H1 (cell line): Measurements from ENCODE around the gene RAB7B. TPM values are rescaled to one million over a fixed set of nuclear protein-coding genes. Genes with fewer than 3 reads are reported as not detected.

ENCODE experiments used
- CTCF ChIA-PET: fragments of 300-600 bp; sonication (Branson Sonifier 250); formaldehyde crosslinking; loops from one replicate; lab custom pipeline; 2021; ENCODE audit not compliant: partially characterized antibody; lab: Charles Lee
- POLR2A ChIA-PET: fragments of 300-600 bp; sonication (Branson Sonifier 250); formaldehyde crosslinking; loops from one replicate; lab custom pipeline; 2021; ENCODE audit warnings: inconsistent platforms; ENCODE audit not compliant: partially characterized antibody; lab: Charles Lee
- DNase-seq, 2 experiments: peaks; one replicate each; pipeline versions ENCODE4 v3.0.0 to v3.0.0-alpha.2; 2010 to 2022; ENCODE audit warnings: low spot score in 2 of 2, low read depth in 1 of 2, mixed read lengths in 1 of 2
- FAIRE-seq: peaks from 2 replicates; lab custom pipeline; 2011; peaks lifted over from hg19 to GRCh38; lab: Jason Lieb, UNC
- H2AFZ ChIP-seq: 2 replicates; pipeline ENCODE4 v1.8.1; 2012; ENCODE audit warnings: low read length, inconsistent platforms
- H2AK5ac ChIP-seq: 2 replicates; pipeline ENCODE4 v1.6.1; 2013; ENCODE audit warnings: low read depth, low read length
- H2BK120ac ChIP-seq: replicated peaks from 2 replicates; pipeline ENCODE3; 2013; ENCODE audit warnings: low read depth, low read length, inconsistent platforms
- H2BK12ac ChIP-seq: 2 replicates; pipeline ENCODE4 v1.6.1; 2013; ENCODE audit warnings: low read depth, low read length
- H2BK15ac ChIP-seq: 2 replicates; pipeline ENCODE4 v1.6.1; 2013; ENCODE audit warnings: low read length
- H2BK20ac ChIP-seq: 2 replicates; pipeline ENCODE4 v1.6.1; 2013; ENCODE audit warnings: low read length
- H2BK5ac ChIP-seq: 2 replicates; pipeline ENCODE4 v1.6.1; 2013; ENCODE audit warnings: low read depth, low read length
- H3K14ac ChIP-seq: 2 replicates; pipeline ENCODE4 v1.6.1; 2013; ENCODE audit warnings: inconsistent platforms; ENCODE audit not compliant: insufficient read length
- H3K18ac ChIP-seq: 2 replicates; pipeline ENCODE4 v1.6.1; 2013; ENCODE audit warnings: low read length; ENCODE audit errors: extremely low read depth
- H3K23ac ChIP-seq: 2 replicates; pipeline ENCODE4 v1.6.1; 2013; ENCODE audit warnings: inconsistent platforms; ENCODE audit not compliant: insufficient read length
- H3K23me2 ChIP-seq: 2 replicates; pipeline ENCODE4 v1.6.1; 2013; ENCODE audit warnings: low read depth, low read length
- H3K27ac ChIP-seq: 2 replicates; pipeline ENCODE4 v1.6.1; 2011; ENCODE audit warnings: low read depth, low read length, inconsistent platforms
- H3K27me3 ChIP-seq, 4 experiments: replicated peaks in 1 of 4; 1 replicate in 1 of 4; 2 replicates in 3 of 4; pipeline versions ENCODE4 v1.6.1 to v1.8.1; 2011 to 2013; ENCODE audit warnings: low read length in 3 of 4, mild to moderate bottlenecking in 3 of 4, inconsistent platforms in 2 of 4, mixed read lengths in 2 of 4, moderate library complexity in 1 of 4; ENCODE audit not compliant: control insufficient read depth in 3 of 4, insufficient read depth in 3 of 4; ENCODE audit errors: extremely low read depth in 1 of 4
- H3K36me3 ChIP-seq, 4 experiments: 2 replicates each; pipeline versions ENCODE4 v1.6.1 to v1.8.1; 2011 to 2013; ENCODE audit warnings: mild to moderate bottlenecking in 4 of 4, low read length in 3 of 4, moderate library complexity in 2 of 4, control low read depth in 1 of 4, inconsistent platforms in 1 of 4; ENCODE audit not compliant: insufficient read depth in 4 of 4, control insufficient read depth in 2 of 4
- H3K4ac ChIP-seq: replicated peaks from 2 replicates; pipeline ENCODE3; 2013; ENCODE audit warnings: low read length, low read depth, mixed read lengths, inconsistent platforms; ENCODE audit not compliant: insufficient read length
- H3K4me1 ChIP-seq, 4 experiments: replicated peaks in 1 of 4; 1 replicate in 1 of 4; 2 replicates in 3 of 4; pipeline versions ENCODE4 v1.6.1 to v1.8.1; 2011 to 2013; ENCODE audit warnings: low read length in 3 of 4, inconsistent platforms in 2 of 4, mixed read lengths in 1 of 4; ENCODE audit not compliant: insufficient read depth in 4 of 4, control insufficient read depth in 3 of 4
- H3K4me2 ChIP-seq, 2 experiments: 2 replicates each; pipeline versions ENCODE4 v1.6.1 to v1.8.1; 2011 to 2013; ENCODE audit warnings: low read depth in 2 of 2, low read length in 2 of 2, control low read depth in 1 of 2, inconsistent platforms in 1 of 2, mild to moderate bottlenecking in 1 of 2; ENCODE audit not compliant: insufficient read depth in 1 of 2
- H3K4me3 ChIP-seq, 4 experiments: fragments of 200-600, 300-600 bp in 1 of 4; sonication (generic), shearing (Covaris generic), sonication (Bioruptor Twin) in 1 of 4; 2 replicates each; pipeline versions ENCODE4 v1.5.1 to v1.8.1; 2011 to 2016; ENCODE audit warnings: low read length in 4 of 4, low read depth in 3 of 4, control low read depth in 2 of 4, inconsistent platforms in 2 of 4, mild to moderate bottlenecking in 2 of 4, mixed read lengths in 1 of 4, moderate library complexity in 1 of 4; ENCODE audit not compliant: insufficient read depth in 2 of 4; ENCODE audit errors: extremely low read depth in 1 of 4
- H3K56ac ChIP-seq: replicated peaks from 2 replicates; pipeline ENCODE3; 2013; ENCODE audit warnings: low read depth, mild to moderate bottlenecking, mixed read lengths, low read length, inconsistent platforms; ENCODE audit not compliant: insufficient read length
- H3K79me1 ChIP-seq: 2 replicates; pipeline ENCODE4 v1.6.1; 2013; ENCODE audit warnings: low read depth, low read length, control low read depth
- H3K79me2 ChIP-seq, 2 experiments: 2 replicates each; pipeline versions ENCODE4 v1.6.1 to v1.8.1; 2012 to 2013; ENCODE audit warnings: low read length in 2 of 2, mild to moderate bottlenecking in 2 of 2, inconsistent platforms in 1 of 2; ENCODE audit not compliant: insufficient read depth in 2 of 2, control insufficient read depth in 1 of 2
- H3K9ac ChIP-seq, 4 experiments: replicated peaks in 1 of 4; 1 replicate in 1 of 4; 2 replicates in 3 of 4; pipeline versions ENCODE4 v1.6.1 to v1.8.1; 2011 to 2013; ENCODE audit warnings: low read depth in 3 of 4, low read length in 3 of 4, control low read depth in 2 of 4, mild to moderate bottlenecking in 2 of 4, moderate library complexity in 2 of 4, inconsistent platforms in 1 of 4; ENCODE audit errors: extremely low read depth in 1 of 4
- H3K9me3 ChIP-seq, 2 experiments: 2 replicates each; pipeline versions ENCODE4 v1.6.1 to v1.8.1; 2012 to 2013; ENCODE audit warnings: mild to moderate bottlenecking in 2 of 2, moderate library complexity in 2 of 2, control low read depth in 1 of 2, inconsistent platforms in 1 of 2, low read depth in 1 of 2, low read length in 1 of 2, mixed read lengths in 1 of 2; ENCODE audit not compliant: insufficient read depth in 2 of 2
- H4K20me1 ChIP-seq, 2 experiments: replicated peaks in 1 of 2; 2 replicates each; pipeline versions ENCODE3 to v1.8.1; 2011 to 2013; ENCODE audit warnings: inconsistent platforms in 2 of 2, low read length in 2 of 2, mild to moderate bottlenecking in 1 of 2; ENCODE audit not compliant: insufficient read depth in 2 of 2, control insufficient read depth in 1 of 2
- H4K5ac ChIP-seq: 2 replicates; pipeline ENCODE4 v1.6.1; 2013; ENCODE audit warnings: low read length, low read depth, mixed read lengths, inconsistent platforms; ENCODE audit not compliant: insufficient read length
- H4K8ac ChIP-seq: 2 replicates; pipeline ENCODE4 v1.8.0; 2013; ENCODE audit warnings: mild to moderate bottlenecking, moderate library complexity, low read length, inconsistent platforms; ENCODE audit not compliant: insufficient read depth; ENCODE audit errors: extremely low read depth
- H4K91ac ChIP-seq: replicated peaks from 2 replicates; pipeline ENCODE3; 2013; ENCODE audit warnings: low read length, mixed read lengths, inconsistent platforms; ENCODE audit not compliant: insufficient read length
- BACH1 ChIP-seq: IDR thresholded peaks from 2 replicates; pipeline ENCODE4 v1.6.1; 2012; ENCODE audit warnings: low read length, improper control_type of control experiment
- CTBP2 ChIP-seq: IDR thresholded peaks from 2 replicates; pipeline ENCODE4 v1.7.0; 2011; ENCODE audit warnings: borderline replicate concordance, mild to moderate bottlenecking, moderate library complexity, mixed read lengths, low read length; ENCODE audit not compliant: insufficient read depth, insufficient read length
- FOSL1 ChIP-seq: IDR thresholded peaks from 2 replicates; pipeline ENCODE4 v1.6.1; 2011; ENCODE audit warnings: mild to moderate bottlenecking, low read depth, low read length, moderate library complexity; ENCODE audit not compliant: insufficient read depth
- YY1 ChIP-seq: IDR thresholded peaks from 2 replicates; pipeline ENCODE4 v1.6.1; 2011; ENCODE audit warnings: low read depth, mild to moderate bottlenecking, low read length
- WGBS, 2 experiments: shearing (Covaris generic) in 1 of 2; methylation state at CpG; one replicate each; pipeline versions ENCODE4 v1.1.6 to v1.1.7; 2013 to 2015; ENCODE audit warnings: low lambda C conversion rate in 2 of 2, mixed read lengths in 2 of 2, inconsistent platforms in 1 of 2, low coverage in 1 of 2, missing lambda C conversion rate in 1 of 2; ENCODE audit not compliant: insufficient replicate concordance in 2 of 2, insufficient coverage in 1 of 2, insufficient read length in 1 of 2; ENCODE audit errors: extremely low coverage in 1 of 2, missing lambda C conversion rate in 1 of 2; 5-methylcytosine and 5-hydroxymethylcytosine counted together
- polyA plus RNA-seq, 7 experiments: library from polyadenylated mRNA; depleted of rRNA in 3 of 7; stranded (reverse) in 5 of 7; unstranded in 2 of 7; fragments of >200 nt in 5 of 7; fragments of 200-250 nt in 2 of 7; gene quantifications; 1 replicate in 5 of 7; 2 replicates in 1 of 7; 4 replicates in 1 of 7; pipeline versions ENCODE4 v1.2.1 to v1.2.3, GENCODE V29; 2011 to 2013; ENCODE audit warnings: missing spikeins in 2 of 7, mixed read lengths in 2 of 7
- total RNA-seq: library from RNA; stranded (reverse); fragmentation: NEBNext Ultra II Directional; extraction: Animal tissue kit (Norgen Biotek cat#: 25700); gene quantifications from 2 replicates; pipeline ENCODE4 v1.2.1, GENCODE V29; 2021
- TF ChIP-seq, protein P1 (sequence below), 3 experiments: IDR thresholded peaks; 1 replicate in 2 of 3; 2 replicates in 1 of 3; pipeline versions ENCODE4 v1.5.1 to v1.6.1; 2011; ENCODE audit warnings: low read length in 3 of 3, mild to moderate bottlenecking in 3 of 3, inconsistent platforms in 2 of 3, low read depth in 1 of 3, moderate library complexity in 1 of 3; ENCODE audit not compliant: insufficient read depth in 1 of 3; ENCODE audit errors: control extremely low read depth in 1 of 3

RAB7B gene
- total and polyA plus RNA-seq, 2 of the 8 experiments (the other 6 are each of a cell fraction or from before 2014, with no cell fraction given), result 0.05 TPM; not detected in 1

DNA sequence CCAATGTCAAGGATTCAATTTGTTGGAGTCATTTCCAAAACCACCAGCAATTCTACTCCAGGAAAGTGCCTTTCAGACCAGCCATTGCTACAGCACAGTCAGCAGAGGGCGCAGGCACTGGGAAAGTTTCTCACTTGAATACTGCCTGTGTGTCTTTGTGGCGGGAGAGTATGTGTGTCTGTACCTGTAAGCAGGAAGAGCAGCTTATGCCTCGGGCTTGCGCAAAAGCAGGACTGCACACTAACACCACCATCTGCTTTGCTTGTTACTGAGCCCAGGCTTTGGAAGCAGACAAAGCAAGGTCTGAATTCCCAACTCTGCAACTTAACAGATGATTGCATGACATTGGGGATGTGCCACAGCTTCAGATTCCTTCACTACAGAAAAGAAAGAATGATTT is 27.5 kb upstream of the RAB7B start:
- Histone ChIP-seq H2BK15ac (no peak overlapping the region), H2AFZ (peak overlapping the region; percentile 98), H3K56ac (no peak overlapping the region), H3K9me3 (no peaks in the 10 kb centered on the region), H3K14ac (no peak overlapping the region), H3K4me2 (peak overlapping the region in 1 of 2 experiments; percentile 4; a peak in 1 of 4 replicates), H3K79me2 (no peaks in the 10 kb centered on the region), H2AK5ac (no peak overlapping the region), H4K20me1 (no peaks in the 10 kb centered on the region), H3K23ac (no peak overlapping the region), H3K4ac (no peak overlapping the region), H3K4me1 (peaks cover 0 to 3% (median 0%) of the 10 kb centered on the region in 4 experiments; a peak in 2 of 7 replicates), H2BK12ac (peak overlapping the region; percentile 45; the same call in 1 of the 2 replicates), H3K23me2 (no peaks in the 10 kb centered on the region), H3K79me1 (no peaks in the 10 kb centered on the region), H3K27ac (no peak overlapping the region), H3K4me3 (no peak overlapping the region), H4K91ac (no peak overlapping the region), H4K5ac (no peak overlapping the region), H2BK120ac (no peak overlapping the region), H3K18ac (0 out of 2 replicates have a peak overlapping the region, but pooled peaks have one; percentile 42), H2BK20ac (no peak overlapping the region), H3K36me3 (no peaks in the 10 kb centered on the region), H3K9ac (no peak overlapping the region), H2BK5ac (no peak overlapping the region), H4K8ac (no peak overlapping the region), H3K27me3 (no peaks in the 10 kb centered on the region)
- POLR2A ChIA-PET, result no interaction called here
- 36% methylated on average over 4 of the region's 4 CpGs; no CpG with 5 or more reads in 1 of the 2 experiments for WGBS, 2 experiments
- CTCF ChIA-PET, result interaction anchor here (0.6 to 7.7 kb wide), 29 partner anchors 8 to 1855 kb away, joined by 3 to 166 read pairs (median 4); no protein-coding TSS in a partner anchor
- FAIRE-seq (no peak), DNase-seq (peak in 1 of 2 experiments; percentile 70)
- TF ChIP-seq FOSL1, result no peak
- TF ChIP-seq, protein P1, sequence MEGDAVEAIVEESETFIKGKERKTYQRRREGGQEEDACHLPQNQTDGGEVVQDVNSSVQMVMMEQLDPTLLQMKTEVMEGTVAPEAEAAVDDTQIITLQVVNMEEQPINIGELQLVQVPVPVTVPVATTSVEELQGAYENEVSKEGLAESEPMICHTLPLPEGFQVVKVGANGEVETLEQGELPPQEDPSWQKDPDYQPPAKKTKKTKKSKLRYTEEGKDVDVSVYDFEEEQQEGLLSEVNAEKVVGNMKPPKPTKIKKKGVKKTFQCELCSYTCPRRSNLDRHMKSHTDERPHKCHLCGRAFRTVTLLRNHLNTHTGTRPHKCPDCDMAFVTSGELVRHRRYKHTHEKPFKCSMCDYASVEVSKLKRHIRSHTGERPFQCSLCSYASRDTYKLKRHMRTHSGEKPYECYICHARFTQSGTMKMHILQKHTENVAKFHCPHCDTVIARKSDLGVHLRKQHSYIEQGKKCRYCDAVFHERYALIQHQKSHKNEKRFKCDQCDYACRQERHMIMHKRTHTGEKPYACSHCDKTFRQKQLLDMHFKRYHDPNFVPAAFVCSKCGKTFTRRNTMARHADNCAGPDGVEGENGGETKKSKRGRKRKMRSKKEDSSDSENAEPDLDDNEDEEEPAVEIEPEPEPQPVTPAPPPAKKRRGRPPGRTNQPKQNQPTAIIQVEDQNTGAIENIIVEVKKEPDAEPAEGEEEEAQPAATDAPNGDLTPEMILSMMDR (IDR thresholded peaks at IDR 0.05; ENCODE audit: control extremely low read depth in 1 of 3, insufficient read depth in 1 of 3, low read depth in 1 of 3, low read length in 3 of 3), result peak; percentile 76 to 99 (median 94)
- TF ChIP-seq YY1, result peak; percentile 86
- TF ChIP-seq CTBP2, result no peak
- TF ChIP-seq BACH1, result no peak
